Natural killer cell treated with Interleukin-12 subunit alpha and Interleukin-12 subunit beta and Interleukin-15 and Interleukin-18, amount 100 ng/mL, for 72 hours (primary cell): ENCODE data around the gene CCDC77. TPM values are rescaled to one million over a fixed set of nuclear protein-coding genes. Genes with fewer than 3 reads are reported as not detected.
"Not testable (repeated sequence)": the region's sequence is repeated elsewhere in the genome, so short reads cannot be mapped to it uniquely, and the experiment has no call there.

Experiments used
- ATAC-seq, 2 donors: fragments of 150-1000 bp; cut with Tn5 transposase in 1 of 2; sonication (Bioruptor Pico), chemical (Tn5 transposase) in 1 of 2; 2 replicates each; pipeline ENCODE4 v1.10.0; 2021
- DNase-seq: peaks from one replicate; pipeline ENCODE4 v3.0.0; 2022; ENCODE audit warnings: low spot score
- H3K27ac Mint-ChIP-seq, 2 donors: 1 replicate in 1 of 2; 2 replicates in 1 of 2; pipeline ENCODE4 v1.8.0; 2022; ENCODE audit warnings: mixed read lengths in 2 of 2, mild to moderate bottlenecking in 1 of 2, moderate library complexity in 1 of 2
- H3K27me3 Mint-ChIP-seq, 2 donors: 1 replicate in 1 of 2; 2 replicates in 1 of 2; pipeline ENCODE4 v1.8.0; 2022; ENCODE audit warnings: mixed read lengths in 2 of 2
- H3K36me3 Mint-ChIP-seq: one replicate; pipeline ENCODE4 v1.8.0; 2022; ENCODE audit warnings: mixed read lengths
- H3K4me1 Mint-ChIP-seq, 2 donors: 1 replicate in 1 of 2; 2 replicates in 1 of 2; pipeline ENCODE4 v1.8.0; 2022; ENCODE audit warnings: low read depth in 2 of 2, mixed read lengths in 2 of 2, mild to moderate bottlenecking in 1 of 2
- H3K4me3 Mint-ChIP-seq: one replicate; pipeline ENCODE4 v1.8.0; 2022; ENCODE audit warnings: mixed read lengths
- H3K9me3 Mint-ChIP-seq: 2 replicates; pipeline ENCODE4 v1.8.0; 2022; ENCODE audit warnings: mixed read lengths
- total RNA-seq, 2 donors: library from RNA; stranded (reverse); gene quantifications; one replicate each; pipeline ENCODE4 v1.2.3, GENCODE V29; 2022

The CCDC77 gene
- total RNA-seq, 2 donors from 2014 or later = 13.4 to 23.4 TPM

GRCh38 chr12:414859-415258 lies 13.4 kb downstream of the CCDC77 start:
- H3K27me3 Mint-ChIP-seq = no peaks in the 10 kb centered on the region
- no peak for ATAC-seq
- H3K27ac Mint-ChIP-seq = no peak overlapping the region
- H3K36me3 Mint-ChIP-seq = peaks cover 19% of the 10 kb centered on the region
- H3K4me1 Mint-ChIP-seq = no peaks in the 10 kb centered on the region
- DNase-seq = no peak
- H3K9me3 Mint-ChIP-seq = no peaks in the 10 kb centered on the region
- no peak overlapping the region for H3K4me3 Mint-ChIP-seq

DNA sequence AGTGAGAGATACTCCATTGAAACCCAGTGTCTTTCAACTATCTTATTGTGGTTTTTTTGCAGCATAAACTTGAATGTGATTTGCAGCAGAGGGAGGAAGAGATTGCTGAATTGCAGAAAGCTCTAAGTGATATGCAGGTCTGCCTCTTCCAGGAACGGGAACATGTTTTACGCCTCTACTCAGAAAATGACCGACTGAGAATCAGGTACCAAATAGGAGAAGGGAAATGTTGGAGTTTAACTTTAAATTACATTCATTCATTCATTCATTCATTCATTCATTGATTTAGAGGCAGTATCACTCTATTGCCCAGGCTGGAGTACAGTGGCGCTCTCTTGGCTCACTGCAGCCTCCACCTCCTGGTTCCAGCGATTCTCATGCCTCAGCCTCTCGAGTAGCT lies 17.0 kb downstream of the CCDC77 start:
- H3K4me1 Mint-ChIP-seq = no peaks in the 10 kb centered on the region
- H3K27me3 Mint-ChIP-seq = no peaks in the 10 kb centered on the region
- H3K4me3 Mint-ChIP-seq = no peak overlapping the region
- no peak for DNase-seq
- peaks cover 12% of the 10 kb centered on the region for H3K36me3 Mint-ChIP-seq
- H3K27ac Mint-ChIP-seq = no peak overlapping the region
- H3K9me3 Mint-ChIP-seq = no peaks in the 10 kb centered on the region
- no peak for ATAC-seq

DNA sequence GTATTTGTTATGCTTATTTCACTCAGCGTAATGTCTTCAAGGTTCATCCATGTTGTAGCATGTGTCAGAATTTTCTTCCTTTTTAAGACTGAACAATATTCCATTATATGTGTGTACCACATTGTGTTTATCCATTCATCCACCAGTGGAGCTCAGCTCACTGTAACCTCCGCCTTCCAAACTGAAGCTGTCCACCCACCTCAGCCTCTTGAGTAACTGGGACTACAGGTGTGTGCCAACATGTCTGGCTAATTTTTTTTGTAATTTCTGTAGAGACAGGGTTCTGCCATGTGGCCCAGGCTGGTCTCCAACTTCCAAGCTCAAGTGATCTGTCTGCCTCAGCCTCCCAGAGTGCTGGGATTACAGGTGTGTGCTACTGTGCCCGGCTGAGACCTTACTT lies 21.1 kb downstream of the CCDC77 start:
- Mint-ChIP-seq H3K4me3 (no peak overlapping the region), H3K9me3 (no peaks in the 10 kb centered on the region), H3K27me3 (no peaks in the 10 kb centered on the region), H3K4me1 (no peaks in the 10 kb centered on the region), H3K27ac (no peak overlapping the region), H3K36me3 (no peaks in the 10 kb centered on the region)
- no peak for DNase-seq
- no peak for ATAC-seq

DNA sequence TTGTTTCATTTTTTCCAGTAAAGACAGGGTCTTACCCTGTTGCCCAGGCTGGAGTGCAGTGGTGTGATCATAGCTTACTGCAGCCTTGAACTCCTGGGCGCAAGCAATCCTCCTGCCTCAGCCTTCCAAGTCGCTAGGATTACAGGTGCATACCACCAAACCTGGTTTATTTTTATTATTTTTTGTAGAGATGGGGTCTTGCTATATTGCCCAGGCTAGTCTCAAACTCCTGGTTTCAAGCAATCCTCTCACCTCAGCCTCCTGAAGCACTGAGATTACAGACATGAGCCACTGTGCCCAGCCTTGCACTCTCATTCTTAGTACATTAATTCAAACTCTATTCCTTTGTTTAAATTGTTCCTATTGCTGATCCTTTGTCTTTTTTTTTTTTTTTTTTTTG lies 34.3 kb downstream of the CCDC77 start:
- H3K4me3 Mint-ChIP-seq, H3K9me3 Mint-ChIP-seq, DNase-seq, H3K4me1 Mint-ChIP-seq, H3K27me3 Mint-ChIP-seq, ATAC-seq, H3K27ac Mint-ChIP-seq: not testable (repeated sequence)
- H3K36me3 Mint-ChIP-seq = peaks cover 24% of the 10 kb centered on the region

DNA sequence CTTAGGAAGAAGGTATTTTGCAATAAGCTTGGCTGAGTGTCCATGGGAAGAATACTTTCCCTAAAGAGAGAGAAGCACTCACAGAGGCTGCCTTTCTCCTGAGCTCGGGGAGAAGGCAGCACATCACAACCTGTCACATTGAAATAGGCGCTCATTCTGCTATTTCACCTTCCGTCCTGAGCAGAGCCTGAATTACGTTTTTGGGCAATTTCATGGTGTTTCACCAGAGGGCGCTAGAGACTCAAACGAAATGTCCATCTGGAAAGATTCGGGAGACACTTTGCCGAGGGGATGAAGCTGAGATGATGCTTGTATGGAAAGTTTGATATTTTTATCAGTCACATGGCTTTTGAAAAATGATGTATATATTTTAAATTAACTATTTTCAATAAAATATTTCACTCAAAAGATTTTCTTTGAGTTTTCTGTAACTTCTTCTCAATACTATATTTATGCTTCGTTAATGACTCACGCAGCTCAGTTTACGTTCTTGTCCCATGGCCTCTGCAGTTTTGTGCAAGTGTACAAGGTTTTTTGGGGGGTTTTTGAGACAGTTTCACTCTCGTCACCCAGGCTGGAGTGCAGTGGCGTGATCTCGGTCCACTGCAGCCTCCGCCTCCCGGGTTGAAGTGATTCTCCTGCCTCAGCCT lies 40.9 kb downstream of the CCDC77 start:
- Mint-ChIP-seq H3K9me3 (no peaks in the 10 kb centered on the region), H3K27me3 (no peaks in the 10 kb centered on the region), H3K4me1 (peaks cover 0 to 3% of the 10 kb centered on the region in 2 donors), H3K36me3 (peaks cover 14% of the 10 kb centered on the region), H3K27ac (no peak overlapping the region), H3K4me3 (no peak overlapping the region)
- DNase-seq (peak; percentile 54), ATAC-seq (no peak)

GRCh38 chr12:447141-447540 lies 45.7 kb downstream of the CCDC77 start:
- H3K4me1 Mint-ChIP-seq = peaks cover 0 to 2% of the 10 kb centered on the region in 2 donors
- H3K36me3 Mint-ChIP-seq = no peaks in the 10 kb centered on the region
- H3K27ac Mint-ChIP-seq = no peak overlapping the region
- ATAC-seq (no peak), DNase-seq (peak; percentile 5)
- no peaks in the 10 kb centered on the region for H3K27me3 Mint-ChIP-seq
- no peak overlapping the region for H3K4me3 Mint-ChIP-seq
- H3K9me3 Mint-ChIP-seq = no peaks in the 10 kb centered on the region

- H3K27me3 Mint-ChIP-seq = no peaks in the 10 kb centered on the region
- peak; percentile 5 for DNase-seq
- H3K27ac Mint-ChIP-seq = no peak overlapping the region
- ATAC-seq = no peak
- H3K36me3 Mint-ChIP-seq = no peaks in the 10 kb centered on the region
- peaks cover 0 to 3% of the 10 kb centered on the region in 2 donors for H3K4me1 Mint-ChIP-seq
- H3K4me3 Mint-ChIP-seq = no peak overlapping the region
- no peaks in the 10 kb centered on the region for H3K9me3 Mint-ChIP-seq
Observed at GRCh38 chr12:449203-449602, 47.8 kb downstream of the CCDC77 start.

DNA sequence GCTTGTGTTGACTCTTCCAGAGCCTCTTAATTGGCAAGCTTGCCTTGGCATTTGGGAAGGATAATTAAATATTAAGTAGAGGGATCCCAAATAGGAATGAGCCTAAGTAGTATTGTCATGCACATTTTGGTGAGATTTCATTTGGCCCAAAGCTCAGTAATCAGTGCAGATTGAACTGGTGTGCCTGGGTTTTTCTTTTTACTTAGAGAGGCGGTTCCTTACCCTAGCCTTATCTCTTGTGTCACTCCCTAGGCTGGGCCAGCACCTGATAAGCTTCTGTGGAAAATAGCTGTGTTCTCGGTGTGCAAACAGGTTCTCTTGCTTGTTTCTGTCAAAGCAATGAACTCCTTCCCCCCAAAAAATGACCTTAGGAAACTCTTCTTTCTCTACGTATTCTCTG lies 49.0 kb downstream of the CCDC77 start:
- Mint-ChIP-seq H3K9me3 (no peaks in the 10 kb centered on the region), H3K4me1 (peaks cover 0 to 11% of the 10 kb centered on the region in 2 donors), H3K36me3 (no peaks in the 10 kb centered on the region), H3K4me3 (no peak overlapping the region), H3K27ac (no peak overlapping the region), H3K27me3 (no peaks in the 10 kb centered on the region)
- DNase-seq = peak; percentile 5
- ATAC-seq = no peak

DNA sequence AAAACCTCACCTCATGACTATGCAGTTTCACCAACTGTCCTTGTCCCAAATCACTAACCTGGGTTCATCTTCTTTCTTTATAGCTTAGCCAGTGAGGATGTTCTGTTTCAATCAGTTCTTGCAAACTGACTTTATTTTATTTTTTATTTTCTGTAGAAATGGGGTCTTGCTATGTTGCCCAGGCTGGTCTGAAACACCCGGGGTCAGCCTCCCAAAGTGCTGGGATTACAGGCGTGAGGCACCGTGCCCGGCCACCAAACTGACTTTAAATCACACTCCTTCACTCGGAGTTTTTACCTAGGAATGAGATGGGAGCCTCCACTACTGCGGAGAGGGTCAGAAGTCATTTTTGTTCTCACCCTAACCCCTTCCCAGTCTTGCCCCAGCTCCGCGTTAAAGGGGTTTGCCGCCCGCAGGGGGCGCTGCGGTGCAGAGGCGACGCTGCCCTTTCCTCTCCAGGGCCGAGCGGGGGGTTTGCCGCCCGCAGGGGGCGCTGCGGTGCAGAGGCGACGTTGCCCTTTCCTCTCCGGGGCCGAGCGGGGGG lies 51.3 kb downstream of the CCDC77 start:
- ATAC-seq (no peak), DNase-seq (peak; percentile 67)
- Mint-ChIP-seq H3K4me1 (peaks cover 8 to 19% of the 10 kb centered on the region in 2 donors), H3K9me3 (no peaks in the 10 kb centered on the region), H3K4me3 (no peak overlapping the region), H3K27ac (no peak overlapping the region), H3K36me3 (no peaks in the 10 kb centered on the region), H3K27me3 (peaks cover 0 to 2% of the 10 kb centered on the region in 2 donors)

GRCh38 chr12:454833-455232 lies 53.4 kb downstream of the CCDC77 start:
- DNase-seq (peak; percentile 41), ATAC-seq (peak in 1 of 2 donors; percentile 28)
- Mint-ChIP-seq H3K9me3 (no peaks in the 10 kb centered on the region), H3K4me3 (no peak overlapping the region), H3K4me1 (peaks cover 19 to 30% of the 10 kb centered on the region in 2 donors), H3K27me3 (peaks cover 4 to 11% of the 10 kb centered on the region in 2 donors), H3K27ac (no peak overlapping the region), H3K36me3 (no peaks in the 10 kb centered on the region)

- Mint-ChIP-seq H3K27ac (no peak overlapping the region), H3K4me3 (no peak overlapping the region), H3K36me3 (peaks cover under 1% of the 10 kb centered on the region), H3K4me1 (peaks cover 20 to 31% of the 10 kb centered on the region in 2 donors), H3K27me3 (peaks cover 5 to 13% of the 10 kb centered on the region in 2 donors), H3K9me3 (no peaks in the 10 kb centered on the region)
- DNase-seq = no peak
- ATAC-seq = no peak
Observed at GRCh38 chr12:455821-456220, 54.4 kb downstream of the CCDC77 start.

DNA sequence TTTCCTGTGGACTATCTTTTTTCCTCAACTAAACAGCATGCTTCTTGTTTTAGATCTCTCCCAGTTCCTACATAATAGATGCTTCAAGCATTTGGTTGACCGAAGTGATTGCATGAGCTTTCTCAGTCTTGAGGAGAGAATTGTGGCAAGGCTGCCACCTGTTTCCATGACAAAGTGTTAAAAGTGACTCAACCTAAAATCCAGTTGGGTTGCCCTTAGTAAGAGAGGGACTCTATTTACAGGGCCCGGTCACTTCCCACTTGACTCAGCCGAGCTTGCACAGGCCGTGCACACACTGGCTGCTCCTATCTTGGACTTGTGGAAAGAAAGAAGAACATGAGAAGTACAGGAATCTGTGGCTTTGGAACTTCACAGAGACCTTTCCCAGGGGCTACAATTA lies 56.2 kb downstream of the CCDC77 start:
- no peaks in the 10 kb centered on the region for H3K9me3 Mint-ChIP-seq
- H3K36me3 Mint-ChIP-seq = peaks cover 5% of the 10 kb centered on the region
- ATAC-seq = peak; percentile 65 to 83
- H3K4me3 Mint-ChIP-seq = peak overlapping the region; percentile 70
- peak; percentile 62 for DNase-seq
- peaks cover 31 to 40% of the 10 kb centered on the region in 2 donors for H3K4me1 Mint-ChIP-seq
- H3K27ac Mint-ChIP-seq = peak overlapping the region; percentile 9 to 46
- peaks cover 21 to 30% of the 10 kb centered on the region in 2 donors for H3K27me3 Mint-ChIP-seq

DNA sequence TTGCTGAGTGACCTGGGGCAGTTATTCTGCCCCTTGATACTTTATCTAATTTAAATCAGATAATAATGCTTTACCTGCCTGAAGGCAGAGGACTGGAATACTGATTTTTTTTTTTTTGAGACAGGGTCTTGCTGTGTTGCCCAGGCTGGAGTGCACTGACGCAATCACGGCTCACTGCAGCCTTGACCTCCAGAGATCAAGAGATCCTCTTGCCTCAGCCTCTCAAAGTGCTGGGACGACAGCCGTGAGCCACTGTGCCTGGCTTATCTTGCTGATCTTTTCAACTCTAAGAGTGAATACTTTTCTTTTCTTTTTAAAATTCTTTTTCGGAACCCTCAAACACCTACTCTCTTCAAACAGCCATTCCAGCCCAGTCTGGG lies 57.6 kb downstream of the CCDC77 start:
- ATAC-seq (no peak), DNase-seq (peak; percentile 18)
- Mint-ChIP-seq H3K27me3 (peaks cover 24 to 39% of the 10 kb centered on the region in 2 donors), H3K27ac (no peak overlapping the region), H3K4me3 (peak overlapping the region; percentile 68), H3K36me3 (peaks cover 5% of the 10 kb centered on the region), H3K4me1 (peaks cover 40 to 49% of the 10 kb centered on the region in 2 donors), H3K9me3 (no peaks in the 10 kb centered on the region)

GRCh38 chr12:459430-460258 lies 58.2 kb downstream of the CCDC77 start, which contains the start of gene B4GALNT3:
Gene B4GALNT3 (plus strand): TSS chr12:459939. CDS start chr12:460377, 438 bp downstream.
- peak within 1 kb of the TSS in 1 of 2 donors; percentile 71 for H3K27ac Mint-ChIP-seq
- peak; percentile 70 to 78 for ATAC-seq
- H3K9me3 Mint-ChIP-seq = no peaks in the 10 kb centered on the region
- H3K27me3 Mint-ChIP-seq = peaks cover 25 to 39% of the 10 kb centered on the region in 2 donors
- peaks cover 41 to 44% of the 10 kb centered on the region in 2 donors for H3K4me1 Mint-ChIP-seq
- peaks cover 5% of the 10 kb centered on the region for H3K36me3 Mint-ChIP-seq
- H3K4me3 Mint-ChIP-seq = peak within 1 kb of the TSS; percentile 92
- DNase-seq = no peak
